Esophagus muscularis mucosa (tissue), 4 donors: ENCODE results near the gene LTBP2. TPM values are rescaled to one million over a fixed set of nuclear protein-coding genes. Genes with fewer than 3 reads are reported as not detected.

Source experiments
- DNase-seq: peaks from one replicate; pipeline ENCODE4 v3.0.0-alpha.2; 2017; ENCODE audit errors: extremely low spot score
- H3K27ac ChIP-seq, 4 donors: fragments of 200-600 bp; sonication (generic); replicated peaks in 1 of 4; 1 replicate in 3 of 4; 2 replicates in 1 of 4; pipeline ENCODE4 v1.5.1; 2016 to 2019; ENCODE audit warnings: mild to moderate bottlenecking in 1 of 4
- H3K27me3 ChIP-seq, 4 donors: fragments of 200-600 bp; sonication (generic); one replicate each; pipeline versions ENCODE4 v1.5.1 to v1.6.0; 2016 to 2019
- H3K36me3 ChIP-seq, 4 donors: fragments of 200-600 bp; sonication (generic); one replicate each; pipeline ENCODE4 v1.5.1; 2016 to 2019
- H3K4me1 ChIP-seq, 4 donors: fragments of 200-600 bp; sonication (generic); one replicate each; pipeline ENCODE4 v1.5.1; 2016 to 2019
- H3K4me3 ChIP-seq, 4 donors: fragments of 200-600 bp; sonication (generic); 1 replicate in 2 of 4; 2 replicates in 2 of 4; pipeline ENCODE4 v1.5.1; 2016 to 2019; ENCODE audit warnings: mild to moderate bottlenecking in 4 of 4, moderate library complexity in 1 of 4
- H3K9me3 ChIP-seq, 4 donors: fragments of 200-600 bp; sonication (generic); 1 replicate in 3 of 4; 2 replicates in 1 of 4; pipeline ENCODE4 v1.5.1; 2016 to 2019
- EP300 ChIP-seq: sonication (generic); formaldehyde crosslinking; IDR thresholded peaks from one replicate; pipeline ENCODE4 v1.6.1; 2017; ENCODE audit warnings: antibody characterized with exemption
- POLR2A ChIP-seq: fragments of 450-650 bp; IDR thresholded peaks from one replicate; pipeline ENCODE4 v1.6.1; 2017; ENCODE audit warnings: antibody characterized with exemption, moderate library complexity, mild to moderate bottlenecking, low read depth
- POLR2AphosphoS5 ChIP-seq, 2 donors: sonication (generic); formaldehyde crosslinking; IDR thresholded peaks; one replicate each; pipeline ENCODE4 v1.6.1; 2017; ENCODE audit warnings: antibody characterized with exemption in 2 of 2
- WGBS: methylation state at CpG from one replicate; pipeline ENCODE4 v1.1.5; 2018; 5-methylcytosine and 5-hydroxymethylcytosine counted together
- intact Hi-C: fragments of 100-400 bp; cut with DNase I; formaldehyde crosslinking; loops from one replicate; pipeline ENCODE4 v1.15.1; 2023
- total RNA-seq, 4 donors: library from RNA; depleted of rRNA; stranded (reverse); fragments of >200 nt; gene quantifications; one replicate each; pipeline versions ENCODE4 v1.1.0 to v1.2.1, GENCODE V29; 2016
- TF ChIP-seq, protein P1 (sequence below), 3 experiments: fragments of 200-600 bp in 2 of 3; fragments of 450-650 bp in 1 of 3; sonication (generic) in 2 of 3; IDR thresholded peaks; one replicate each; pipeline ENCODE4 v1.5.1; 2017 to 2019; ENCODE audit warnings: antibody characterized with exemption in 3 of 3, mild to moderate bottlenecking in 2 of 3, moderate library complexity in 1 of 3

LTBP2 gene
- total RNA-seq, 4 donors from 2014 or later, result 62.0 to 151 (median 109) TPM

DNA sequence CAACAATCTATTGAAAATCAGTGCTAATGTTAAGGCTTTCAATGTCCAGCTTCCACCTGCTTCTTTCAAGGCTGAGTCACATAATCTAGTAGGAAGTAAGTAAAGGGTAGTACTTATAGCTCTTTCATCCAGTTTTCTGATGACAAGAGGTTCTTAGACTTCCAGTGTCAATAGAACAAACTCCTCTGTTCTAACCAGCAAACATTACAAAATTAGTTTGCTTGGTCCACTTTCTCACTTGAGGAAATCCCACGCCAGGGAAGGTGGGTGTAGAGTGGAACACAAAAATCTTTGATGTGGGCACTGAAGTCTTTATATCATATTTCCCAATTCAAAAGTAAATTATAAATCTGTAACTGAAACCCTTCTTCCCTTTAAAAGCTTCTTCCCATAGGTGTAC, 121.6 kb downstream of the LTBP2 start:
- TF ChIP-seq EP300 (no peak), POLR2AphosphoS5 (IDR thresholded peaks at IDR 0.05) (no peak), POLR2A (no peak)
- TF ChIP-seq, protein P1, sequence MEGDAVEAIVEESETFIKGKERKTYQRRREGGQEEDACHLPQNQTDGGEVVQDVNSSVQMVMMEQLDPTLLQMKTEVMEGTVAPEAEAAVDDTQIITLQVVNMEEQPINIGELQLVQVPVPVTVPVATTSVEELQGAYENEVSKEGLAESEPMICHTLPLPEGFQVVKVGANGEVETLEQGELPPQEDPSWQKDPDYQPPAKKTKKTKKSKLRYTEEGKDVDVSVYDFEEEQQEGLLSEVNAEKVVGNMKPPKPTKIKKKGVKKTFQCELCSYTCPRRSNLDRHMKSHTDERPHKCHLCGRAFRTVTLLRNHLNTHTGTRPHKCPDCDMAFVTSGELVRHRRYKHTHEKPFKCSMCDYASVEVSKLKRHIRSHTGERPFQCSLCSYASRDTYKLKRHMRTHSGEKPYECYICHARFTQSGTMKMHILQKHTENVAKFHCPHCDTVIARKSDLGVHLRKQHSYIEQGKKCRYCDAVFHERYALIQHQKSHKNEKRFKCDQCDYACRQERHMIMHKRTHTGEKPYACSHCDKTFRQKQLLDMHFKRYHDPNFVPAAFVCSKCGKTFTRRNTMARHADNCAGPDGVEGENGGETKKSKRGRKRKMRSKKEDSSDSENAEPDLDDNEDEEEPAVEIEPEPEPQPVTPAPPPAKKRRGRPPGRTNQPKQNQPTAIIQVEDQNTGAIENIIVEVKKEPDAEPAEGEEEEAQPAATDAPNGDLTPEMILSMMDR (IDR thresholded peaks at IDR 0.05), result no peak
- Histone ChIP-seq H3K36me3 (peaks cover 0 to 17% (median 8%) of the 10 kb centered on the region in 4 donors), H3K4me1 (peaks cover 26 to 50% (median 27%) of the 10 kb centered on the region in 4 donors), H3K27me3 (no peaks in the 10 kb centered on the region), H3K27ac (no peak overlapping the region), H3K9me3 (no peaks in the 10 kb centered on the region), H3K4me3 (no peak overlapping the region)
- DNase-seq, result no peak
- whole genome bisulfite sequencing, result 79% methylated on average over 1 of the region's 1 CpG
- intact Hi-C loops, result no loop called here

DNA sequence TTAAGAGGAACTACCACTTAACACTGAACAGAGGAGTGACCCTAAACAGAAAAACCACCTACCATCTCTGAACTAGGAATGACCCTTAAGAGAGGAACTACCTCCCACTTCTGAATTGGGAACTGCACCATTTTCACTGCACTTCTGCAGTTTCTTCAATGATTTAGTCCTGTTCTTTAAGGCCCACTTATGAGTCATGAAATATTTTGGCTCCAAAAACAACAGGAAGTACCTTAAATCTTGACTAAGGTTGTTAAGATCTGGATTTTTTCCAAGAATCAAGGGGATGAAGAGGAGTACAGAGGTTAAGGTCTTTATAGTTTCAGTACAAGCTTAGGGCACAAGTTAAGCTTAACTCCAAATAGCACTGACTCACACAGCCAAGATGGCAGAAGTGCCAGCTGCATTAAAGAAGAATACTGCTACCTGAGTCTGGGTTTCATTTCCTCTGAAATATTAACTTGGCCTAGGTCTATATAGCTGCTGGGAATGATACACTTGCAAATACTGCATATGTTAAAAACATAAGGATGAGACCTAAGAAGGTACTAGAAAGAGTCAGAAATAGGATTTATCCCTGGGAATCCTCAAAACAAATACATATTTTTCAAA, 123.1 kb downstream of the LTBP2 start:
- H3K36me3 ChIP-seq, result peaks cover 9 to 32% (median 19%) of the 10 kb centered on the region in 4 donors
- no peak for TF ChIP-seq POLR2A
- TF ChIP-seq, protein P1 (IDR thresholded peaks at IDR 0.05), result no peak
- no peak for TF ChIP-seq EP300
- TF ChIP-seq POLR2AphosphoS5 (IDR thresholded peaks at IDR 0.05), result no peak
- intact Hi-C loops, result no loop called here

DNA sequence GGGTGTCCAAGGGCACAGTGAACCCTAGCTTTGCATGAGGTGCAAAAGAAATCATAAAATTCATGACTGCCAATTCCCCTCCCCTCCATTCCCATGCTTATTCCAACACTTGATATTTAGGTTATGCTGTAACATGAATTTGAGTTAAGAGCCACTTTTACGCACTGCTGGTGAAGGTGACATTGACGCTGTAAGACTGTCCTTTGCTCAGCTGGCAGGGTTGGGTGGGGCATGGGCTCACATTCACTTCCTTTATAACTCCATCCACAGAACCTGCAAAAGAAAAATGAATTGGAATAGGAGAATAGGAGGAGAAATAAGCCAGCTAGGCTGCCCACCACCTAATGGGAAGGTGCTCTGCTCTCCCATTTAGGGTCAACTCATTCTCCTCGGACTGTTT, 125.9 kb downstream of the LTBP2 start:
- H3K36me3 ChIP-seq, result peaks cover 30 to 60% (median 46%) of the 10 kb centered on the region in 4 donors
- WGBS, result 87% methylated on average over 3 of the region's 3 CpGs
- DNase-seq, result no peak

More for the DNA sequence above, 123.1 kb downstream of the LTBP2 start:
- Histone ChIP-seq H3K27me3 (no peaks in the 10 kb centered on the region), H3K4me3 (no peak overlapping the region), H3K4me1 (peaks cover 16 to 34% (median 16%) of the 10 kb centered on the region in 4 donors), H3K9me3 (no peaks in the 10 kb centered on the region), H3K27ac (no peak overlapping the region)
- DNase-seq, result no peak

DNA sequence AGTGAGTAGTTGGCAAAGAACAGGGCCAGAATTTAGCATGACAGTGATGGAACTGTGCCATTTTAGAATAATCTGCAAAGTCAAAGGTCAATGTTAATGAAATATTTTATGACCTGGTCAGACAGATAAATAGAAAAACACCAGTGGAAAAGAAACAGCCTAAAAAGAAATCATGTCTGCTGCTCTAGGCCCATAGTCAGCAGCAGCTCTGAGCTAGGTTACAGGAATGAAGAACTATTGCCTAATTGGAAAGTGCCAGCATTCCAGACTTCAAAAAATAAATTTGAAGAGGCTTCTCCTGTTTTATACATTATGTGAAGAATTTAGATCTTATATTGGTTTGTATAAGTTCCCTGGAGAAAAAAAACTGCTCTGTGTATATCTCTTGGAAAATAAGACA, 128.7 kb downstream of the LTBP2 start:
- no peaks in the 10 kb centered on the region for H3K27me3 ChIP-seq
- TF ChIP-seq POLR2AphosphoS5 (IDR thresholded peaks at IDR 0.05), result no peak
- no peak for TF ChIP-seq EP300
- no peak for TF ChIP-seq POLR2A
- TF ChIP-seq, protein P1 (IDR thresholded peaks at IDR 0.05), result no peak
- no peak for DNase-seq
- no peak overlapping the region for H3K4me3 ChIP-seq
- H3K4me1 ChIP-seq, result peaks cover 0 to 9% (median 1%) of the 10 kb centered on the region in 4 donors
- no peak overlapping the region for H3K27ac ChIP-seq
- peaks cover 50 to 87% (median 72%) of the 10 kb centered on the region in 4 donors for H3K36me3 ChIP-seq
- intact Hi-C loops, result no loop called here
- no peaks in the 10 kb centered on the region for H3K9me3 ChIP-seq

More for the DNA sequence above, 125.9 kb downstream of the LTBP2 start:
- Histone ChIP-seq H3K27ac (no peak overlapping the region), H3K4me3 (no peak overlapping the region), H3K27me3 (no peaks in the 10 kb centered on the region), H3K4me1 (peaks cover 1 to 19% (median 8%) of the 10 kb centered on the region in 4 donors), H3K9me3 (no peaks in the 10 kb centered on the region)
- intact Hi-C loops, result no loop called here
- TF ChIP-seq POLR2AphosphoS5 (IDR thresholded peaks at IDR 0.05) (no peak), EP300 (no peak), POLR2A (no peak)
- TF ChIP-seq, protein P1 (IDR thresholded peaks at IDR 0.05), result no peak

DNA sequence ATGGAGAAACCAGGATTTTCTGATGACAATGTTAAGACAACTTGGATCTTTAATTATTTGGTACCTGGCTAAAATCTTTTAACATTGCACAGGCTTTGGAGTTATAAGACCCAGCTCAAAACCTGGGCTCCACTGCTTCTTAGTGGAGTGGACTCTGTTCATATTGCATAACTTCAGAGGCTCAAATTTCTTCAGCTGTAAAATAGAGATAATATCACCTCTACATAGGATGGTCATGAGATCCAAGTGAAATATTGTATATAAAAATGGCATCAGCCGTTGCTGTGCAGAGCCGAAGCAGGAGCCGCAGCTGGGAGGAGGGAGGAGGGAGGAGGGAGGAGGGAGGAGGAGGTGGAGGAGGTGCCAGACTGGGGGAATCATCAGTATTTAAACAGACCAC, 129.5 kb downstream of the LTBP2 start:
- TF ChIP-seq, protein P1 (IDR thresholded peaks at IDR 0.05), result no peak
- TF ChIP-seq POLR2AphosphoS5 (IDR thresholded peaks at IDR 0.05) (no peak), POLR2A (no peak), EP300 (no peak)
- 91% methylated on average over 3 of the region's 3 CpGs for WGBS
- no peaks in the 10 kb centered on the region for H3K9me3 ChIP-seq
- peaks cover 56 to 86% (median 74%) of the 10 kb centered on the region in 4 donors for H3K36me3 ChIP-seq
- DNase-seq, result no peak
- intact Hi-C loops, result no loop called here
- peaks cover 0 to 9% (median 0%) of the 10 kb centered on the region in 4 donors for H3K4me1 ChIP-seq
- no peak overlapping the region for H3K4me3 ChIP-seq
- no peak overlapping the region for H3K27ac ChIP-seq
- no peaks in the 10 kb centered on the region for H3K27me3 ChIP-seq
